ENCODE results near the gene ZNF761.

- TF ChIP-seq POLR2A (IDR thresholded peaks at IDR 0.05) (no peak), CTCF (IDR thresholded peaks at IDR 0.05) (no peak)
Observed at GRCh38 chr19:53389978-53390377, 41.8 kb upstream of the ZNF761 start.

Data from thyroid gland (tissue), 4 donors.